Panc1 (cell line): Measurements from ENCODE around the gene LIPC.

Source experiments
- CTCF ChIP-seq: fragments of 450-650 bp; IDR thresholded peaks from 2 replicates; pipeline ENCODE4 v1.5.1; 2017; ENCODE audit warnings: mild to moderate bottlenecking
- TCF7L2 ChIP-seq: IDR thresholded peaks from 2 replicates; pipeline ENCODE4 v1.6.1; 2011; ENCODE audit warnings: mild to moderate bottlenecking, low read depth, low read length, inconsistent platforms
- TF ChIP-seq, protein P1 (sequence below), 2 experiments: IDR thresholded peaks; 2 replicates each; pipeline ENCODE4 v1.6.1; 2011 to 2012; ENCODE audit warnings: low read depth in 2 of 2, control low read depth in 1 of 2, low read length in 1 of 2, mild to moderate bottlenecking in 1 of 2, moderate library complexity in 1 of 2; ENCODE audit not compliant: insufficient read depth in 1 of 2

GRCh38 chr15:58506064-58506490, 74.3 kb downstream of the LIPC start:
- no peak for TF ChIP-seq CTCF
- TF ChIP-seq, protein P1, sequence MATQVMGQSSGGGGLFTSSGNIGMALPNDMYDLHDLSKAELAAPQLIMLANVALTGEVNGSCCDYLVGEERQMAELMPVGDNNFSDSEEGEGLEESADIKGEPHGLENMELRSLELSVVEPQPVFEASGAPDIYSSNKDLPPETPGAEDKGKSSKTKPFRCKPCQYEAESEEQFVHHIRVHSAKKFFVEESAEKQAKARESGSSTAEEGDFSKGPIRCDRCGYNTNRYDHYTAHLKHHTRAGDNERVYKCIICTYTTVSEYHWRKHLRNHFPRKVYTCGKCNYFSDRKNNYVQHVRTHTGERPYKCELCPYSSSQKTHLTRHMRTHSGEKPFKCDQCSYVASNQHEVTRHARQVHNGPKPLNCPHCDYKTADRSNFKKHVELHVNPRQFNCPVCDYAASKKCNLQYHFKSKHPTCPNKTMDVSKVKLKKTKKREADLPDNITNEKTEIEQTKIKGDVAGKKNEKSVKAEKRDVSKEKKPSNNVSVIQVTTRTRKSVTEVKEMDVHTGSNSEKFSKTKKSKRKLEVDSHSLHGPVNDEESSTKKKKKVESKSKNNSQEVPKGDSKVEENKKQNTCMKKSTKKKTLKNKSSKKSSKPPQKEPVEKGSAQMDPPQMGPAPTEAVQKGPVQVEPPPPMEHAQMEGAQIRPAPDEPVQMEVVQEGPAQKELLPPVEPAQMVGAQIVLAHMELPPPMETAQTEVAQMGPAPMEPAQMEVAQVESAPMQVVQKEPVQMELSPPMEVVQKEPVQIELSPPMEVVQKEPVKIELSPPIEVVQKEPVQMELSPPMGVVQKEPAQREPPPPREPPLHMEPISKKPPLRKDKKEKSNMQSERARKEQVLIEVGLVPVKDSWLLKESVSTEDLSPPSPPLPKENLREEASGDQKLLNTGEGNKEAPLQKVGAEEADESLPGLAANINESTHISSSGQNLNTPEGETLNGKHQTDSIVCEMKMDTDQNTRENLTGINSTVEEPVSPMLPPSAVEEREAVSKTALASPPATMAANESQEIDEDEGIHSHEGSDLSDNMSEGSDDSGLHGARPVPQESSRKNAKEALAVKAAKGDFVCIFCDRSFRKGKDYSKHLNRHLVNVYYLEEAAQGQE (IDR thresholded peaks at IDR 0.05; ENCODE audit: insufficient read depth in 1 of 2, low read depth in 2 of 2, low read length in 1 of 2): no peak
- no peak for TF ChIP-seq TCF7L2
